K562 treated with DMSO at 1 percent for 12 hours (cell line): ENCODE data around the gene TGOLN2. TPM values are rescaled to one million over a fixed set of nuclear protein-coding genes. Genes with fewer than 3 reads are reported as not detected.

Source experiments
- total RNA-seq: library from RNA; unstranded; fragments of 300-600 nt; gene quantifications from 2 replicates; pipeline ENCODE4 v1.2.3, GENCODE V29; 2022; ENCODE audit not compliant: insufficient read depth

TGOLN2 gene
- total RNA-seq: 17.3 and 68.1 TPM in 2 replicates

DNA sequence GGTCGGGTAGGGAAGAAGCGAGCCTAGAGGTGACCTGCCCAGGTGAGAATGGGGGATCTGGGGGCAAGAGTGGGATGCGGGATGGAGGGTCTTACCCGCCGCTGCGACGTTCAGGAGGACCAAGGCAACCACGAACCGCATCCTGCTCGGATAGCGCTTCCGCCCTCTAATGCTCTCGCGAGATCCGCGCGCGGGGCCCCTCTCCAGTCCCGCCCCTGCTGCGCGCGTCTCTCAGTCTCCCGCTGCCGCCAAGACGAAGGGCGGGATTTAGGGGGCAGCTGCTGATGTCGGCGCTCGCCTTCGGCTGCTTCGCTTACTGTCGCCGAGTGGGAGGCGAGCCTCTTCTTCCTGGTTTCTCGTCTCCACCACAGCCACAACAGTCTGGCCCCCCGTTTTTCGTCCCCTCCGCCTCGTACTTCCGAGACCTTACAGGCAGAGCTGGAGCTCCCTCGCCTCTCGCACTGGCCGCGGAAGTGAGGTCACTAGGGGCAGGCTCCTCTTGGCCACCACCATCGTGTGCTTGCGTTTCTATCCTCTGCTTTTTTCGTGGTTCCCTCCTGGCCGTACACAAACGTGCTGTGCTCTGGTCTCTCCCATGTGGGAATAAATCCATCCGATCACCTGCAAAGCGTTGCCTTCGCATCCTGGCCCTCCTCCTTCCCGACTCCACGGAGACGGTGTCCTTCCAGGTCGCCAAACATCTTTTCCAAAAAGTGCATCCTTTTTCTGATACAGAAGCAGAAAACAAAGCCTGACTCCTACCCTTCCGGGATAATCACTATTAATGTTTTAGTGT lies at the start of gene TGOLN2:
TGOLN2 (minus strand) TSS at position 168 of the 796 bp plus-strand sequence; CDS start at position 141, 27 bp downstream.

DNA sequence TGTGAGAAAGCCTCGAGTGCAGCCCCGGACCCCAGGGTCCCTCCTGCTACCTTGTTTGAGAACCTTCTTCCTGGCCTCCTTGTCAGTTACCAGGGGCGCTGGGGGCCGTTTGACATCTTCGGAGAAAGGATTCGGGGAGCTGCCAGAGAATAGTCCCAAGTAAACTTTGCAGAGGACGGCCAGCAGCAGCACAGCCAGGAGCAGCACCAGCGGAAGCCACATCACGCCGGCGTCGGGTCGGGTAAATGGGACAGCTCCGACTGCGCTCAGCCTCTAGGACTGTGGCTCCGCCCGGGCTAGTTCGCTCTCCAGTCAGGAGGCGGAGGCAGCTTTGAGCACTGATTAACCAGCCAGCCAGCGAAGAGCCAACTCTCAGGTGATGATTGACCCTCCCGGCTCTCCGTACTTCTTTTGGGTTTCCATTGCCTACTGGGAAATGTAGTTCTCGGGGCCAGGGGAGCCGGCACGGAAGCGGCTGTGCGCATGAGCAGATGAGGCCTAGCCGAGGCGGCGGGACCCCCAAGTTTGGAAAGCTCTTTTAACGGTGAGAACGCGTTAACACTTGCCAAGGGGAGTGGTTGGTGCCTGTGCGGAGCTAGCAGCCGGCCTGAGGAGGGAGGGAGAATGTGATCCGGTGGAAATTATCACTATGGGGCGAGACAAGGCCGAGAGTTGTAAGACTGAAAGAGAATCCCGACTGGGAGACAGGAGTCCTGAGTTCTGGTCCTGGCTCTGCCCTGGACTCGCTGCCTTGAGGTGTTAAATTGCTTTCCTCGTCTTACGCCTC lies 26.7 kb upstream of the TGOLN2 start, which contains the start of the genes ELMOD3 and RETSAT:
ELMOD3 (plus strand) TSS at position 484 of the 787 bp plus-strand sequence. CDS start 2,430 bp downstream, outside the sequence.
RETSAT (minus strand) TSS at position 243 of the 787 bp plus-strand sequence; CDS start at position 222, 21 bp downstream.

Other genes starting within 250 kb of the TGOLN2 start
- not detected in 2 replicates for gene TCF7L1, start 194.6 kb downstream of the TGOLN2 start, total RNA-seq
- gene RETSAT, start 26.5 kb upstream of the TGOLN2 start, total RNA-seq: 20.0 and 38.5 TPM in 2 replicates
- gene ELMOD3, start 26.8 kb upstream of the TGOLN2 start, total RNA-seq: 17.5 and 31.3 TPM in 2 replicates
- gene CAPG, start 82.4 kb upstream of the TGOLN2 start, total RNA-seq: 80.0 and 155 TPM in 2 replicates
- gene SH2D6, start 90.7 kb upstream of the TGOLN2 start, total RNA-seq: not detected in 2 replicates
- 65.4 and 197 TPM in 2 replicates for gene MAT2A, start 211.2 kb upstream of the TGOLN2 start, total RNA-seq
- gene GGCX, start 233.5 kb upstream of the TGOLN2 start, total RNA-seq: 12.8 and 25.0 TPM in 2 replicates
- gene VAMP8, start 249.6 kb upstream of the TGOLN2 start, total RNA-seq: 157 and 192 TPM in 2 replicates